Measurements from ENCODE around the gene ANKLE2.
"Not testable (repeated sequence)": the region's sequence is repeated elsewhere in the genome, so short reads cannot be mapped to it uniquely, and the experiment has no call there.

ANKLE2 gene

GRCh38 chr12:132703641-132704040, 58.0 kb downstream of the ANKLE2 start:
- Histone ChIP-seq H3K4me3 (ENCODE audit: low read depth, low read length) (no peak overlapping the region), H3K9me3 (ENCODE audit: control insufficient read depth, insufficient read depth, low read length) (no peaks in the 10 kb centered on the region), H3K27me3 (ENCODE audit: control insufficient read depth, insufficient read depth, low read length) (no peaks in the 10 kb centered on the region), H3K27ac (ENCODE audit: low read depth, low read length) (no peak overlapping the region), H3K4me1 (ENCODE audit: control insufficient read depth, insufficient read depth, low read length) (no peaks in the 10 kb centered on the region), H3K36me3 (ENCODE audit: control insufficient read depth, insufficient read depth, low read length) (peaks cover 32% of the 10 kb centered on the region; the same call in 1 of the 2 replicates), H3K9ac (ENCODE audit: low read depth, low read length) (0 out of 2 replicates have a peak overlapping the region, but pooled peaks have one; percentile 14)

DNA sequence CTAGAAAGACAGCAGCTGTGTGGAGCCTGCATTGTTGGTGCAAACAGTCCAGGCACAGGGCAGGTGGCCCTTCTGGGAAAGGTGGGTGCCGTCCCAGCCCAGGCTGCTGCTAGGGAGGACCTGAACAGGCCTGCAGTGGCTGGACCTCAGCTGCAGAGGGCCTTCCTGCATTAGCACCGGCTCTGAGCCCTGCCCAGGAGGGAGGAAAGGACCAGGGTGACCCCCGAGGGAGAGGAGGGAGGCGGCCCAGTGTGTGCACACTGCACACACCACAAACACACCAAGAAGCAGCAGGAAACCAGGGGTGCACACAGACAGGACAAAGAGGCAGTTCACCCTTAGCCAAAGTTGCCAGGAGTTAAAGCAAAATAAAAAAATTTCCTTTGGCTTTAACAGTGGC, 59.0 kb downstream of the ANKLE2 start:
- Histone ChIP-seq H3K4me1 (ENCODE audit: control insufficient read depth, insufficient read depth, low read length) (no peaks in the 10 kb centered on the region), H3K9ac (ENCODE audit: low read depth, low read length) (no peak overlapping the region), H3K36me3 (ENCODE audit: control insufficient read depth, insufficient read depth, low read length) (peaks cover 40% of the 10 kb centered on the region), H3K9me3 (ENCODE audit: control insufficient read depth, insufficient read depth, low read length) (no peaks in the 10 kb centered on the region), H3K27ac (ENCODE audit: low read depth, low read length) (no peak overlapping the region), H3K27me3 (ENCODE audit: control insufficient read depth, insufficient read depth, low read length) (no peaks in the 10 kb centered on the region), H3K4me3 (ENCODE audit: low read depth, low read length) (no peak overlapping the region)

DNA sequence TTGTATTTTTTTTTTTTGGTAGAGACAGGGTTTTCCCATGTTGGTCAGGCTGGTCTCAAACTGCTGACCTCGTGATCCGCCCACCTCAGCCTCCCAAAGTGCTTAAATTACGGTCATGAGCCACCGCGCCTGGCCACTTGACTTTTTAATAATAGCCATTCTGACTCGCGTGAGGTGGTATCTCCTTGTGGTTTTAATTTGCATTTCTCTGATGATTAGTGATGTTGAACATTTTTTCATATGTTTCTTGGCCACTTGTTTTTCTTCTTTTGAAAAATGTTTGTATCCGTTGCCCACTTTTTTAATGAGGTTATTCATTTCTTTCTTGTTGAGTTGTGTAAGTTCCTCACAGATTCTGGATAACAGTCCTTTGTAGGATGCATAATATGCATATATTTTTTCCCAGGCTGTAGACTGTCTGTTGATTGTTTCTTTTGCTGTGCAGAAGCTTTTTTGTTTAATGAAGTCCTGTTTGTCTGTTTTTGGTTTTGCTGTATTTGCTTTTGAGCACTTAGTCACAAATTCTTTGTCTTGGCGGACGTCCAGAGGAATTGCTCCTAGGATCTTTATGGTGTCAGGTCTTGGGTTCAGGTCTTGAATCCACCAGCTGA, 61.3 kb downstream of the ANKLE2 start:
- Histone ChIP-seq H3K4me1 (ENCODE audit: control insufficient read depth, insufficient read depth, low read length) (no peaks in the 10 kb centered on the region), H3K36me3 (ENCODE audit: control insufficient read depth, insufficient read depth, low read length) (peaks cover 58% of the 10 kb centered on the region), H3K27me3 (ENCODE audit: control insufficient read depth, insufficient read depth, low read length) (no peaks in the 10 kb centered on the region), H3K27ac (ENCODE audit: low read depth, low read length) (no peak overlapping the region), H3K4me3 (ENCODE audit: low read depth, low read length) (no peak overlapping the region), H3K9ac (ENCODE audit: low read depth, low read length) (no peak overlapping the region), H3K9me3 (ENCODE audit: control insufficient read depth, insufficient read depth, low read length) (no peaks in the 10 kb centered on the region)

DNA sequence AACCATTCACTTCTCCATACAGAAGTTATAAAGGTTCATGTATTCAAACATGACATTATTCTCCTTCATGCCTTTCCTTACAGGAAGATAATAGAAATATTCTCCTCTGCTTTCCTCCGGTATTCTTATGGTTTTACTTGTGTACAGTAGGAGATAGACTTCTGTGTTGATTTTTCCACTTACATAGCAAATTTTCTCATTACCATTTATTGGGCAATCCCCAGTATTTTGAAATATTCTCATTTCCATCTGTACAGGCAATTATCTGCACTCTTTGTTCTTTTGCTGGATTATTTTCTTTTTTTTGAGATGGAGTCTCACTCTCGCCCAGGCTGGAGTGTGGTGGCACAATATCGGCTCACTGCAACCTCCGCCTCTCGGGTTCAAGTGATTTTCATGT, 63.3 kb downstream of the ANKLE2 start:
- Histone ChIP-seq H3K27ac (ENCODE audit: low read depth, low read length) (no peak overlapping the region), H3K27me3 (ENCODE audit: control insufficient read depth, insufficient read depth, low read length) (no peaks in the 10 kb centered on the region), H3K4me1 (ENCODE audit: control insufficient read depth, insufficient read depth, low read length) (no peaks in the 10 kb centered on the region), H3K9ac (ENCODE audit: low read depth, low read length) (no peak overlapping the region), H3K36me3 (ENCODE audit: control insufficient read depth, insufficient read depth, low read length) (peaks cover 49% of the 10 kb centered on the region), H3K9me3 (ENCODE audit: control insufficient read depth, insufficient read depth, low read length) (no peaks in the 10 kb centered on the region), H3K4me3 (ENCODE audit: low read depth, low read length) (no peak overlapping the region)

- Histone ChIP-seq H3K27me3 (ENCODE audit: control insufficient read depth, insufficient read depth, low read length) (no peaks in the 10 kb centered on the region), H3K9me3 (ENCODE audit: control insufficient read depth, insufficient read depth, low read length) (no peaks in the 10 kb centered on the region), H3K4me1 (ENCODE audit: control insufficient read depth, insufficient read depth, low read length) (no peaks in the 10 kb centered on the region), H3K27ac (ENCODE audit: low read depth, low read length) (no peak overlapping the region), H3K9ac (ENCODE audit: low read depth, low read length) (no peak overlapping the region), H3K36me3 (ENCODE audit: control insufficient read depth, insufficient read depth, low read length) (peaks cover 44% of the 10 kb centered on the region), H3K4me3 (ENCODE audit: low read depth, low read length) (no peak overlapping the region)
Measured at GRCh38 chr12:132695431-132695830, 66.2 kb downstream of the ANKLE2 start.

- H3K27ac ChIP-seq (ENCODE audit: low read depth, low read length); H3K4me3 ChIP-seq (ENCODE audit: low read depth, low read length); H3K9ac ChIP-seq (ENCODE audit: low read depth, low read length); H3K9me3 ChIP-seq (ENCODE audit: control insufficient read depth, insufficient read depth, low read length); H3K4me1 ChIP-seq (ENCODE audit: control insufficient read depth, insufficient read depth, low read length); H3K27me3 ChIP-seq (ENCODE audit: control insufficient read depth, insufficient read depth, low read length): not testable (repeated sequence)
- H3K36me3 ChIP-seq (ENCODE audit: control insufficient read depth, insufficient read depth, low read length), result peaks cover 50% of the 10 kb centered on the region
Measured at GRCh38 chr12:132694888-132695287, 66.7 kb downstream of the ANKLE2 start.

GRCh38 chr12:132692030-132692429, 69.6 kb downstream of the ANKLE2 start:
- not testable (repeated sequence) for H3K27me3 ChIP-seq (ENCODE audit: control insufficient read depth, insufficient read depth, low read length); H3K27ac ChIP-seq (ENCODE audit: low read depth, low read length); H3K4me1 ChIP-seq (ENCODE audit: control insufficient read depth, insufficient read depth, low read length); H3K9me3 ChIP-seq (ENCODE audit: control insufficient read depth, insufficient read depth, low read length); H3K4me3 ChIP-seq (ENCODE audit: low read depth, low read length); H3K9ac ChIP-seq (ENCODE audit: low read depth, low read length)
- peaks cover 33% of the 10 kb centered on the region for H3K36me3 ChIP-seq (ENCODE audit: control insufficient read depth, insufficient read depth, low read length)

GRCh38 chr12:132690112-132690511, 71.5 kb downstream of the ANKLE2 start:
- peaks cover 22% of the 10 kb centered on the region for H3K36me3 ChIP-seq (ENCODE audit: control insufficient read depth, insufficient read depth, low read length)
- H3K27me3 ChIP-seq (ENCODE audit: control insufficient read depth, insufficient read depth, low read length), result peaks cover 7% of the 10 kb centered on the region; the same call in 1 of the 2 replicates
- no peak overlapping the region for H3K9ac ChIP-seq (ENCODE audit: low read depth, low read length)
- no peak overlapping the region for H3K27ac ChIP-seq (ENCODE audit: low read depth, low read length)
- H3K9me3 ChIP-seq (ENCODE audit: control insufficient read depth, insufficient read depth, low read length), result no peaks in the 10 kb centered on the region
- no peaks in the 10 kb centered on the region for H3K4me1 ChIP-seq (ENCODE audit: control insufficient read depth, insufficient read depth, low read length)
- no peak overlapping the region for H3K4me3 ChIP-seq (ENCODE audit: low read depth, low read length)

- peaks cover 21% of the 10 kb centered on the region for H3K36me3 ChIP-seq (ENCODE audit: control insufficient read depth, insufficient read depth, low read length)
- H3K4me3 ChIP-seq (ENCODE audit: low read depth, low read length), result no peak overlapping the region
- H3K27me3 ChIP-seq (ENCODE audit: control insufficient read depth, insufficient read depth, low read length), result peaks cover 7% of the 10 kb centered on the region; the same call in 1 of the 2 replicates
- H3K4me1 ChIP-seq (ENCODE audit: control insufficient read depth, insufficient read depth, low read length), result no peaks in the 10 kb centered on the region
- H3K9ac ChIP-seq (ENCODE audit: low read depth, low read length), result no peak overlapping the region
- no peak overlapping the region for H3K27ac ChIP-seq (ENCODE audit: low read depth, low read length)
- H3K9me3 ChIP-seq (ENCODE audit: control insufficient read depth, insufficient read depth, low read length), result no peaks in the 10 kb centered on the region
Measured at GRCh38 chr12:132689227-132689626, 72.4 kb downstream of the ANKLE2 start.

DNA sequence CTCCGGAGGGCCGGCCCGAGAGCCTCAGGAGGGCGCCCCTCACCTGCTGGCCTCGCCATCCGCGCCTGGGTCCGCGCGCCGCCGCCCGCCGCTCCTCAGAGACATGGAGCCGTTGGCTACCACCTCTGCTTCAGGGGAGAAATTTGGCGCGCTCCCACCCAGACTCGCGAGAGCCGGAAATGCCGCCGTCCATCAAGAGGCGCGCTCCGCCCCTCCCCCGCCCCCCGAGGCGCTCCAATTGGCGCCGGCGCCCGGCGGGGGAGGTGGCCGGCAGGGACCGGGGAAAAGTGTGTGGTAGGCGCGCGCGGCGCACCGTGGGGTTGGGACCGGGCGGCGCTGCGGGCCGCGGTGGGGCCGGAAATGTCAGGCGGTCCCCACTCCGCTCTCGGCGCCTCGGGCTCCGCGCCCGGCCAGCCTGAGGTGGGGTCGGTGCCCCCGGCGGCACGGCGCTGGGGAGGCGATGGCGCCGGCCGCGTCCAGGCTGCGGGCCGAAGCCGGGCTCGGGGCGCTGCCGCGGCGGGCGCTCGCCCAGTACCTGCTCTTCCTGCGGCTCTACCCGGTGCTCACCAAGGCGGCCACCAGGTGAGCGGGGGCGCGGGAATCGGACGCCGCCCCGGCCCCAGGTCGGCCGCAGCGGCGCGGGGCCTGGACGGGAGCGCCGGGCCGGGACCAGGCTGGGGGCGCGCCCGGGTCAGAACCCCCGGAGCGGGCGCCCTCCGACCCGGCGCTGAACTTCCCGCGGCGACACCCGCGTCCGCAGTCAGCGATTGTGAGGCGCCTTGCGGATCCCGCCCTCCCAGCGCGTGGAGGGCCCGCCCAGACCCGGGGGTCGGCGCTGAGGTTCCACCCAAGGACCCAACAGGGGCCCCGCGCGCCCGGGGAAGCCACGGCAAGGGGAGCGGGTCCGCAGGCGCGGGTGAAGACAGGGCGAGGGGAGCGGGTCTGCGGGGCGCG, 74.1 kb downstream of the ANKLE2 start, which contains the start of the genes POLE and PXMP2:
Gene POLE (minus strand): TSS at position 132 of the 954 bp plus-strand sequence. CDS start 27 bp downstream, at position 105.
Gene PXMP2 (plus strand): TSS at position 377 of the 954 bp plus-strand sequence. CDS start 84 bp downstream, at position 461.
- peak within 1 kb of the TSS; percentile 90 for H3K27ac ChIP-seq (ENCODE audit: low read depth, low read length)

GRCh38 chr12:132686825-132687210, 74.8 kb downstream of the ANKLE2 start:
- peak overlapping the region; percentile 81 for H3K4me3 ChIP-seq (ENCODE audit: low read depth, low read length)
- no peaks in the 10 kb centered on the region for H3K4me1 ChIP-seq (ENCODE audit: control insufficient read depth, insufficient read depth, low read length)
- no peaks in the 10 kb centered on the region for H3K9me3 ChIP-seq (ENCODE audit: control insufficient read depth, insufficient read depth, low read length)
- H3K27me3 ChIP-seq (ENCODE audit: control insufficient read depth, insufficient read depth, low read length), result peaks cover 7% of the 10 kb centered on the region; the same call in 1 of the 2 replicates
- H3K36me3 ChIP-seq (ENCODE audit: control insufficient read depth, insufficient read depth, low read length), result peaks cover 21% of the 10 kb centered on the region
- peak overlapping the region; percentile 94 for H3K9ac ChIP-seq (ENCODE audit: low read depth, low read length)
- peak overlapping the region; percentile 90 for H3K27ac ChIP-seq (ENCODE audit: low read depth, low read length)

More for the DNA sequence above, 74.1 kb downstream of the ANKLE2 start, which contains the start of the genes POLE and PXMP2:
- peak within 1 kb of the TSS; percentile 94 for H3K9ac ChIP-seq (ENCODE audit: low read depth, low read length)
- peak within 1 kb of the TSS; percentile 81 for H3K4me3 ChIP-seq (ENCODE audit: low read depth, low read length)
- peaks cover 21% of the 10 kb centered on the region for H3K36me3 ChIP-seq (ENCODE audit: control insufficient read depth, insufficient read depth, low read length)
- H3K9me3 ChIP-seq (ENCODE audit: control insufficient read depth, insufficient read depth, low read length), result no peaks in the 10 kb centered on the region
- no peaks in the 10 kb centered on the region for H3K4me1 ChIP-seq (ENCODE audit: control insufficient read depth, insufficient read depth, low read length)
- peaks cover 7% of the 10 kb centered on the region; the same call in 1 of the 2 replicates for H3K27me3 ChIP-seq (ENCODE audit: control insufficient read depth, insufficient read depth, low read length)

Data from HUES48 (cell line).